ENCODE results near the gene AGFG1. TPM values are rescaled to one million over a fixed set of nuclear protein-coding genes. Genes with fewer than 3 reads are reported as not detected.
"Not testable (repeated sequence)": the region's sequence is repeated elsewhere in the genome, so short reads cannot be mapped to it uniquely, and the experiment has no call there.

AGFG1 gene
- total RNA-seq, 1 donor from 2014 or later, result 70.3 TPM

GRCh38 chr2:227497158-227497557, 25.2 kb downstream of the AGFG1 start:
- DNase-seq (ENCODE audit: low read depth, low spot score), result no peak

GRCh38 chr2:227499627-227500300, 27.8 kb downstream of the AGFG1 start:
- DNase-seq (ENCODE audit: low read depth, low spot score), result no peak

- no peak for DNase-seq (ENCODE audit: low read depth, low spot score)
Measured at GRCh38 chr2:227500301-227500630, 28.3 kb downstream of the AGFG1 start.

GRCh38 chr2:227503433-227504406, 31.8 kb downstream of the AGFG1 start:
- DNase-seq (ENCODE audit: low read depth, low spot score), result no peak

- DNase-seq (ENCODE audit: low read depth, low spot score), result no peak
Measured at GRCh38 chr2:227504700-227505099, 32.7 kb downstream of the AGFG1 start.

GRCh38 chr2:227506456-227506855, 34.5 kb downstream of the AGFG1 start:
- DNase-seq (ENCODE audit: low read depth, low spot score), result no peak

GRCh38 chr2:227507963-227508362, 36.0 kb downstream of the AGFG1 start:
- no peak for DNase-seq (ENCODE audit: low read depth, low spot score)

- DNase-seq (ENCODE audit: low read depth, low spot score), result no peak
Measured at GRCh38 chr2:227509076-227509475, 37.1 kb downstream of the AGFG1 start.

- no peak for DNase-seq (ENCODE audit: low read depth, low spot score)
Measured at GRCh38 chr2:227509824-227510619, 38.1 kb downstream of the AGFG1 start.

- no peak for DNase-seq (ENCODE audit: low read depth, low spot score)
Measured at GRCh38 chr2:227510620-227510958, 38.6 kb downstream of the AGFG1 start.

GRCh38 chr2:227511239-227511930, 39.4 kb downstream of the AGFG1 start:
- no peak for DNase-seq (ENCODE audit: low read depth, low spot score)

- DNase-seq (ENCODE audit: low read depth, low spot score), result no peak
Measured at GRCh38 chr2:227511955-227512354, 40.0 kb downstream of the AGFG1 start.

- no peak for DNase-seq (ENCODE audit: low read depth, low spot score)
Measured at GRCh38 chr2:227513113-227513512, 41.2 kb downstream of the AGFG1 start.

GRCh38 chr2:227515742-227516141, 43.8 kb downstream of the AGFG1 start:
- no peak for DNase-seq (ENCODE audit: low read depth, low spot score)

GRCh38 chr2:227517724-227518123, 45.8 kb downstream of the AGFG1 start:
- no peak for DNase-seq (ENCODE audit: low read depth, low spot score)

GRCh38 chr2:227518278-227518865, 46.4 kb downstream of the AGFG1 start:
- peak; percentile 8 for DNase-seq (ENCODE audit: low read depth, low spot score)

- DNase-seq (ENCODE audit: low read depth, low spot score), result not testable (repeated sequence)
Measured at GRCh38 chr2:227521178-227521577, 49.2 kb downstream of the AGFG1 start.

- no peak for DNase-seq (ENCODE audit: low read depth, low spot score)
Measured at GRCh38 chr2:227524665-227525064, 52.7 kb downstream of the AGFG1 start.

GRCh38 chr2:227527351-227527750, 55.4 kb downstream of the AGFG1 start:
- DNase-seq (ENCODE audit: low read depth, low spot score), result no peak

GRCh38 chr2:227528803-227529202, 56.8 kb downstream of the AGFG1 start:
- no peak for DNase-seq (ENCODE audit: low read depth, low spot score)

GRCh38 chr2:227529871-227530270, 57.9 kb downstream of the AGFG1 start:
- DNase-seq (ENCODE audit: low read depth, low spot score), result no peak
